IMR-90 (cell line): ENCODE measurements around the gene ZXDC. TPM values are rescaled to one million over a fixed set of nuclear protein-coding genes. Genes with fewer than 3 reads are reported as not detected.

Experiments used
- ATAC-seq: fragments of 200-7000 bp; cut with Tn5 transposase; 2 replicates; pipeline ENCODE4 v1.9.1; 2020; ENCODE audit warnings: low read depth, mild to moderate bottlenecking, moderate library complexity
- BruUV-seq: library from RNA; stranded (reverse); fragments of 400-500 nt; replicated peaks from 2 replicates; lab custom pipeline; 2021; lab: Mats Ljungman, UMichigan
- CTCF ChIA-PET: fragments of 300-600 bp; formaldehyde crosslinking; extraction: SDS; loops from one replicate; lab custom pipeline; 2021; ENCODE audit warnings: antibody characterized with exemption; lab: Yijun Ruan, JAX
- POLR2A ChIA-PET: fragments of 300-600 bp; sonication (Branson Sonifier 250); formaldehyde crosslinking; loops from one replicate; lab custom pipeline; 2022; ENCODE audit warnings: antibody characterized with exemption; ENCODE audit not compliant: unreplicated experiment; lab: Charles Lee
- DNase-seq: peaks from one replicate; pipeline ENCODE4 v3.0.0; 2013
- H2AFZ ChIP-seq: replicated peaks from 2 replicates; pipeline ENCODE3; 2013; ENCODE audit warnings: low read length, mild to moderate bottlenecking; ENCODE audit not compliant: poor library complexity
- H2AK5ac ChIP-seq: 2 replicates; pipeline ENCODE4 v1.6.1; 2013; ENCODE audit warnings: low read depth, low read length, inconsistent platforms
- H2AK9ac ChIP-seq: replicated peaks from 2 replicates; pipeline ENCODE3; 2013; ENCODE audit warnings: mild to moderate bottlenecking, low read depth, low read length, moderate library complexity; ENCODE audit not compliant: poor library complexity
- H2BK120ac ChIP-seq: 2 replicates; pipeline ENCODE4 v1.6.1; 2013; ENCODE audit warnings: low read depth, low read length, inconsistent platforms
- H2BK15ac ChIP-seq: 3 replicates; pipeline ENCODE4 v1.6.1; 2013; ENCODE audit warnings: low read depth, low read length, inconsistent platforms
- H2BK20ac ChIP-seq: 2 replicates; pipeline ENCODE4 v1.6.1; 2013; ENCODE audit warnings: low read depth, mild to moderate bottlenecking, inconsistent platforms, low read length, moderate library complexity
- H2BK5ac ChIP-seq: 2 replicates; pipeline ENCODE4 v1.6.1; 2013; ENCODE audit warnings: mild to moderate bottlenecking, low read depth, low read length, inconsistent platforms; ENCODE audit not compliant: poor library complexity, severe bottlenecking
- H3K14ac ChIP-seq: replicated peaks from 2 replicates; pipeline ENCODE4 v1.6.1; 2013; ENCODE audit warnings: low read depth, low read length, inconsistent platforms
- H3K18ac ChIP-seq: 2 replicates; pipeline ENCODE4 v1.6.1; 2013; ENCODE audit warnings: low read depth, low read length, control low read depth
- H3K23ac ChIP-seq: 2 replicates; pipeline ENCODE4 v1.6.1; 2013; ENCODE audit warnings: low read depth, low read length, inconsistent platforms
- H3K27ac ChIP-seq: 2 replicates; pipeline ENCODE4 v1.5.1; 2013; ENCODE audit warnings: mild to moderate bottlenecking, control low read depth, low read length; ENCODE audit not compliant: insufficient read depth
- H3K27me3 ChIP-seq: 2 replicates; pipeline ENCODE4 v1.6.1; 2013; ENCODE audit warnings: low read length; ENCODE audit not compliant: control insufficient read depth, insufficient read depth
- H3K36me3 ChIP-seq: 2 replicates; pipeline ENCODE4 v1.6.1; 2013; ENCODE audit warnings: low read length, mixed read lengths; ENCODE audit not compliant: control insufficient read depth, insufficient read depth
- H3K4ac ChIP-seq: 2 replicates; pipeline ENCODE4 v1.6.1; 2013; ENCODE audit warnings: low read depth, low read length, inconsistent platforms
- H3K4me1 ChIP-seq: 2 replicates; pipeline ENCODE4 v1.6.1; 2013; ENCODE audit warnings: low read length, mixed read lengths; ENCODE audit not compliant: control insufficient read depth, insufficient read depth
- H3K4me2 ChIP-seq: 2 replicates; pipeline ENCODE4 v1.6.1; 2013; ENCODE audit warnings: low read depth, mild to moderate bottlenecking, control low read depth, low read length, moderate library complexity
- H3K4me3 ChIP-seq: 2 replicates; pipeline ENCODE4 v1.5.1; 2013; ENCODE audit warnings: low read depth, mild to moderate bottlenecking, control low read depth, low read length, moderate library complexity; ENCODE audit not compliant: insufficient read depth
- H3K56ac ChIP-seq: 2 replicates; pipeline ENCODE4 v1.6.1; 2013; ENCODE audit warnings: low read length, inconsistent platforms; ENCODE audit not compliant: insufficient read depth; ENCODE audit errors: extremely low read depth
- H3K79me1 ChIP-seq, 2 experiments: 2 replicates each; pipeline ENCODE4 v1.6.1; 2013; ENCODE audit warnings: low read length in 2 of 2, inconsistent platforms in 1 of 2, low read depth in 1 of 2
- H3K9ac ChIP-seq: 2 replicates; pipeline ENCODE4 v1.6.1; 2013; ENCODE audit warnings: low read depth, low read length, control low read depth
- H3K9me1 ChIP-seq: 2 replicates; pipeline ENCODE4 v1.6.1; 2013; ENCODE audit warnings: low read length, inconsistent platforms; ENCODE audit not compliant: insufficient read depth
- H3K9me3 ChIP-seq: 2 replicates; pipeline ENCODE4 v1.6.1; 2013; ENCODE audit warnings: low read length; ENCODE audit not compliant: control insufficient read depth, insufficient read depth
- H4K20me1 ChIP-seq: 2 replicates; pipeline ENCODE4 v1.6.1; 2013; ENCODE audit warnings: low read length, inconsistent platforms; ENCODE audit not compliant: insufficient read depth
- H4K5ac ChIP-seq: 2 replicates; pipeline ENCODE4 v1.6.1; 2013; ENCODE audit warnings: mild to moderate bottlenecking, low read depth, low read length, control low read depth
- H4K8ac ChIP-seq, 2 experiments: 2 replicates each; pipeline ENCODE4 v1.6.1; 2013; ENCODE audit warnings: low read depth in 2 of 2, low read length in 2 of 2, control low read depth in 1 of 2, inconsistent platforms in 1 of 2
- H4K91ac ChIP-seq: 2 replicates; pipeline ENCODE4 v1.6.1; 2013; ENCODE audit warnings: low read depth, low read length, inconsistent platforms; ENCODE audit not compliant: insufficient read depth
- BHLHE40 ChIP-seq: fragments of 150-350 bp; IDR thresholded peaks from 2 replicates; pipeline ENCODE4 v1.6.1; 2016; ENCODE audit warnings: mild to moderate bottlenecking, low read depth, low read length
- CEBPB ChIP-seq: IDR thresholded peaks from 2 replicates; pipeline ENCODE4 v1.6.1; 2012; ENCODE audit warnings: low read depth, low read length, improper control_type of control experiment
- CHD1 ChIP-seq: IDR thresholded peaks from 2 replicates; pipeline ENCODE4 v1.6.1; 2012; ENCODE audit warnings: low read depth, low read length, improper control_type of control experiment
- MAZ ChIP-seq: IDR thresholded peaks from 2 replicates; pipeline ENCODE4 v1.6.1; 2012; ENCODE audit warnings: low read depth, mild to moderate bottlenecking, low read length, improper control_type of control experiment, moderate library complexity, borderline replicate concordance
- MXI1 ChIP-seq: IDR thresholded peaks from 2 replicates; pipeline ENCODE4 v1.6.1; 2012; ENCODE audit warnings: low read depth, mild to moderate bottlenecking, low read length, moderate library complexity, borderline replicate concordance
- NFE2L2 ChIP-seq: fragments of 150-350 bp; IDR thresholded peaks from 2 replicates; pipeline ENCODE4 v1.6.1; 2016; ENCODE audit warnings: low read depth, mild to moderate bottlenecking, low read length
- POLR2A ChIP-seq: IDR thresholded peaks from 2 replicates; pipeline ENCODE4 v1.6.1; 2012; ENCODE audit warnings: mild to moderate bottlenecking, low read depth, low read length
- RAD21 ChIP-seq: IDR thresholded peaks from 2 replicates; pipeline ENCODE4 v1.6.1; 2012; ENCODE audit warnings: low read length, improper control_type of control experiment
- RCOR1 ChIP-seq: IDR thresholded peaks from 2 replicates; pipeline ENCODE4 v1.6.1; 2012; ENCODE audit warnings: mild to moderate bottlenecking, low read length, improper control_type of control experiment; ENCODE audit not compliant: insufficient replicate concordance
- RFX5 ChIP-seq: IDR thresholded peaks from 2 replicates; pipeline ENCODE4 v1.8.0; 2012; ENCODE audit warnings: low read depth, mild to moderate bottlenecking, low read length, moderate library complexity
- USF2 ChIP-seq: fragments of 150-350 bp; IDR thresholded peaks from 2 replicates; pipeline ENCODE4 v1.6.1; 2017; ENCODE audit warnings: mild to moderate bottlenecking, antibody characterized with exemption, low read length, low read depth
- WGBS, 2 experiments: methylation state at CpG; one replicate each; pipeline versions ENCODE4 v1.1.5 to v1.1.7; 2013; ENCODE audit warnings: missing lambda C conversion rate in 2 of 2; ENCODE audit not compliant: insufficient read length in 1 of 2; ENCODE audit errors: extremely low coverage in 2 of 2; 5-methylcytosine and 5-hydroxymethylcytosine counted together
- dilution Hi-C: fragments of 300-500 bp; cut with HindIII; formaldehyde crosslinking; loops from one replicate; pipeline ENCODE4 v1.14.3; 2018; ENCODE audit warnings: low sequenced_read_pairs; ENCODE audit not compliant: unreplicated experiment
- in situ Hi-C: fragments of 300-500 bp; cut with MboI; formaldehyde crosslinking; loops from 3 replicates; pipeline ENCODE4 v1.14.3; 2019; ENCODE audit warnings: low sequenced_read_pairs, inconsistent platforms, mixed read lengths
- intact Hi-C: fragments of 100-400 bp; cut with micrococcal nuclease; formaldehyde crosslinking; loops from 2 replicates; pipeline ENCODE4 v1.10.0; 2022
- polyA plus RNA-seq, 3 experiments: library from polyadenylated mRNA; depleted of rRNA; stranded (reverse); fragments of >200 nt; gene quantifications; 2 replicates each; pipeline ENCODE4 v1.2.3, GENCODE V29; 2012; ENCODE audit warnings: low replicate concordance in 1 of 3
- total RNA-seq: library from RNA; depleted of rRNA; stranded (reverse); fragments of >200 nt; gene quantifications from 2 replicates; pipeline ENCODE4 v1.2.3, GENCODE V29; 2012
- TF ChIP-seq, protein P1 (sequence below): conservative IDR thresholded peaks from 2 replicates; pipeline ENCODE4 v1.5.1; 2012; ENCODE audit warnings: mild to moderate bottlenecking, low read depth, low read length, improper control_type of control experiment
- TF ChIP-seq, protein P2 (sequence below): fragments of 150-350 bp; IDR thresholded peaks from 2 replicates; pipeline ENCODE4 v1.6.1; 2016; ENCODE audit warnings: low read depth, mild to moderate bottlenecking, low read length, moderate library complexity, borderline replicate concordance

ZXDC gene
- total and polyA plus RNA-seq, 2 of the 4 experiments (the other 2 are of a cell fraction): 11.5 to 14.3 TPM

- BruUV-seq: no TSS peak
- Histone ChIP-seq H4K5ac (no peak overlapping the region), H3K4me2 (no peak overlapping the region), H3K56ac (no peak overlapping the region), H2AK5ac (no peak overlapping the region), H3K4me3 (no peak overlapping the region), H3K23ac (no peak overlapping the region), H2AFZ (no peak overlapping the region), H3K4ac (no peak overlapping the region), H3K9me1 (no peaks in the 10 kb centered on the region), H4K20me1 (no peaks in the 10 kb centered on the region), H4K8ac (no peak overlapping the region), H2BK20ac (no peak overlapping the region), H3K4me1 (no peaks in the 10 kb centered on the region), H3K14ac (no peak overlapping the region), H3K27me3 (peaks cover 30% of the 10 kb centered on the region; the same call in 1 of the 2 replicates), H3K79me1 (no peaks in the 10 kb centered on the region), H3K27ac (no peak overlapping the region), H2BK15ac (no peak overlapping the region), H3K9ac (no peak overlapping the region), H2AK9ac (peak overlapping the region; percentile 3), H4K91ac (no peak overlapping the region), H2BK120ac (no peak overlapping the region), H2BK5ac (no peak overlapping the region), H3K9me3 (no peaks in the 10 kb centered on the region), H3K18ac (no peak overlapping the region), H3K36me3 (no peaks in the 10 kb centered on the region)
- in situ Hi-C loops: no loop called here
- DNase-seq: no peak
- no CpG with 5 or more reads among the region's 12 CpGs for whole genome bisulfite sequencing, 2 experiments
- ATAC-seq: no peak
- POLR2A ChIA-PET: no interaction called here
- dilution Hi-C loops: no loop called here
- intact Hi-C loops: no loop called here
- TF ChIP-seq POLR2A (no peak), NFE2L2 (no peak), MXI1 (no peak), RFX5 (no peak), CEBPB (no peak), USF2 (no peak), BHLHE40 (no peak), RCOR1 (no peak), CHD1 (no peak), RAD21 (no peak), MAZ (no peak)
- TF ChIP-seq, protein P1, sequence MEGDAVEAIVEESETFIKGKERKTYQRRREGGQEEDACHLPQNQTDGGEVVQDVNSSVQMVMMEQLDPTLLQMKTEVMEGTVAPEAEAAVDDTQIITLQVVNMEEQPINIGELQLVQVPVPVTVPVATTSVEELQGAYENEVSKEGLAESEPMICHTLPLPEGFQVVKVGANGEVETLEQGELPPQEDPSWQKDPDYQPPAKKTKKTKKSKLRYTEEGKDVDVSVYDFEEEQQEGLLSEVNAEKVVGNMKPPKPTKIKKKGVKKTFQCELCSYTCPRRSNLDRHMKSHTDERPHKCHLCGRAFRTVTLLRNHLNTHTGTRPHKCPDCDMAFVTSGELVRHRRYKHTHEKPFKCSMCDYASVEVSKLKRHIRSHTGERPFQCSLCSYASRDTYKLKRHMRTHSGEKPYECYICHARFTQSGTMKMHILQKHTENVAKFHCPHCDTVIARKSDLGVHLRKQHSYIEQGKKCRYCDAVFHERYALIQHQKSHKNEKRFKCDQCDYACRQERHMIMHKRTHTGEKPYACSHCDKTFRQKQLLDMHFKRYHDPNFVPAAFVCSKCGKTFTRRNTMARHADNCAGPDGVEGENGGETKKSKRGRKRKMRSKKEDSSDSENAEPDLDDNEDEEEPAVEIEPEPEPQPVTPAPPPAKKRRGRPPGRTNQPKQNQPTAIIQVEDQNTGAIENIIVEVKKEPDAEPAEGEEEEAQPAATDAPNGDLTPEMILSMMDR: no peak
- TF ChIP-seq, protein P2, sequence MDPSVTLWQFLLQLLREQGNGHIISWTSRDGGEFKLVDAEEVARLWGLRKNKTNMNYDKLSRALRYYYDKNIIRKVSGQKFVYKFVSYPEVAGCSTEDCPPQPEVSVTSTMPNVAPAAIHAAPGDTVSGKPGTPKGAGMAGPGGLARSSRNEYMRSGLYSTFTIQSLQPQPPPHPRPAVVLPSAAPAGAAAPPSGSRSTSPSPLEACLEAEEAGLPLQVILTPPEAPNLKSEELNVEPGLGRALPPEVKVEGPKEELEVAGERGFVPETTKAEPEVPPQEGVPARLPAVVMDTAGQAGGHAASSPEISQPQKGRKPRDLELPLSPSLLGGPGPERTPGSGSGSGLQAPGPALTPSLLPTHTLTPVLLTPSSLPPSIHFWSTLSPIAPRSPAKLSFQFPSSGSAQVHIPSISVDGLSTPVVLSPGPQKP: no peak
- CTCF ChIA-PET: interaction anchor here (0.6 to 1.5 kb wide), 3 partner anchors 10 to 1084 kb away, joined by 3 to 6 read pairs (median 3); no protein-coding TSS in a partner anchor
Observed at GRCh38 chr3:126512916-126513650, 37.4 kb upstream of the ZXDC start.
